Activated CD8-positive, alpha-beta T cell treated with anti-CD3 and anti-CD28 coated beads, Interleukin-2, amount 10 ng/mL, durations not matched to agents 7 days and 5 days (primary cell): ENCODE data around the gene ZNF385C. TPM values are rescaled to one million over a fixed set of nuclear protein-coding genes. Genes with fewer than 3 reads are reported as not detected.
A peak's percentile ranks its signal among the peaks of the same experiment; 100 is the strongest.

Experiments used
- ATAC-seq: fragments of 150-1000 bp; cut with Tn5 transposase; one replicate; pipeline ENCODE4 v1.10.0; 2021; ENCODE audit warnings: moderate library complexity
- CTCF ChIA-PET: fragments of 350-600 bp; sonication (Branson Sonifier 250); formaldehyde crosslinking; loops from one replicate; lab custom pipeline; 2021; ENCODE audit warnings: antibody characterized with exemption; lab: Charles Lee
- POLR2A ChIA-PET: fragments of 350-600 bp; sonication (Branson Sonifier 250); formaldehyde crosslinking; loops from one replicate; lab custom pipeline; 2021; ENCODE audit warnings: antibody characterized with exemption; lab: Charles Lee
- DNase-seq: peaks from one replicate; pipeline ENCODE4 v3.0.0-alpha.2; 2020
- H3K27ac Mint-ChIP-seq: one replicate; pipeline ENCODE4 v1.8.0; 2021; ENCODE audit warnings: mild to moderate bottlenecking, mixed read lengths
- H3K27me3 Mint-ChIP-seq: one replicate; pipeline ENCODE4 v1.8.0; 2021; ENCODE audit warnings: low read depth, mixed read lengths
- H3K36me3 Mint-ChIP-seq: one replicate; pipeline ENCODE4 v1.8.0; 2021; ENCODE audit warnings: low read depth, mixed read lengths
- H3K4me1 Mint-ChIP-seq: one replicate; pipeline ENCODE4 v1.8.0; 2021; ENCODE audit warnings: low read depth, mixed read lengths
- H3K4me3 Mint-ChIP-seq: one replicate; pipeline ENCODE4 v1.8.0; 2021; ENCODE audit warnings: mild to moderate bottlenecking, mixed read lengths
- H3K9me3 Mint-ChIP-seq: one replicate; pipeline ENCODE4 v1.8.0; 2022; ENCODE audit warnings: mixed read lengths; ENCODE audit not compliant: insufficient read depth
- total RNA-seq, 2 experiments: library from RNA; stranded (reverse); gene quantifications; one replicate each; pipeline ENCODE4 v1.2.3, GENCODE V29; 2021

The ZNF385C gene
- total RNA-seq, 2 experiments from 2014 or later: 0.23 to 0.47 TPM

DNA sequence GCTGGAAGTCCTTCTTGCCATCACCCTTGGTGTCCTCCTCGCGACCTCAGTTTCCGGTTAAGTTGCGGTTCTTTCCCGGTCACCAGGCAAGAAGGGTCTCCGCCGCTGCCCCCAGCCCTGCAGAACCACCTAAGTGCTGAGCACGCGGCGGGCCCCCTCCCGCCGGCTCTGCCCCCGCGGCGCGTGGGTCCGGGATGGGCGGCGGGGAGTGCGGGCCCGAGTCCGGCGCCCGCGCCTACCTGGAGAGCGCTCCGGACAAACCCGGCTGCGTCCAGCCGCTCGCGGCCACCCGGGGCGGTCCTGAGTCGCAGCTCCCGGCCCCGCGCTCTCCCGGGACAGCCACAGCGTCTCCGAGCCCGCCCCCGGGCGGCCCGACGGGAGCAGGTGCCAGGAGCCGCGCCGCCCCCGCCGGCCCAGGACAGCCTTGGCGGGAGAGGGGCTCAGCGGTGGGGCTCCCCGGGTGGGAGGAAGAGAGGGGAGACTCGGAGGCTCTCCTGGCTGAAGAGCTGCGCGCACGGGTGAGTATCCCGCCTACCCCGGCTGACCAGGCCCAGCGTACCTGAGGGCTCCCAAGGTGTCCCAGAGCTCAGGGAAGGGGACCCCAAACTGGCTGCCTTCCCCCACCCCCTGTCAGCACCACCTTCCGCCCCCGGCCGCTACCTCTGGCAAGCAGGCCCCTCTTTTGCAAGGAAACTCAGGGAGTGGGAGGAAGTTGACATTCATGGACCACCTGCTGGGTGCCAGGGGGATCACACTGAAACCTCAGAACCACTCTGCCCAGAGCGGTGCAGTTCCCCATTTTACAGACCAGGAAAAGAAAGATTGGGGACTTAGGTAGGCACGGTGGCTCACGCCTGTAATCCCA is 25.7 kb downstream of the ZNF385C start:
- POLR2A ChIA-PET: interaction anchor here (1.3 to 3.2 kb wide), 2 partner anchors 35 to 39 kb away, joined by 3 to 22 read pairs; partner anchors contain the start of gene DHX58

DNA sequence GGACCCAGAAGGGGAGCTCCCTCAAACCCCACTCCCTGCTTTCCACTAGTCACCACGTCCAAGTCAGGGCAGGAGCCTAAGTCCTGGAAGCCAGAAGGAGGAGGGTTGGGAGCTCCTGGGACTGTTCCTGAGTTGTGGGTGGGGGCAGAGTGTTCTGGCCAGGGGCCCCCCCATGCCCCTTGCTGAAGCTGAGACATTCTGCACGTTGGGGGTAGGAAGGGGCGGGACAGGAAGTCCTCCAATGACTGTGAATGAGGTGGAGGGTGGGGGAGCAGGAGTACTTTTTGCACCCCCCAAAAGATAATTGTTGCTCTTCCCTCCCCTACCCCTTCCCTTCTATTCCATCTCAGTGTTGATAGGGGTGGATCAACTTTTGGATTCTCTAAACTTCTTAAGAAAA is 26.5 kb downstream of the ZNF385C start:
- peaks cover 25% of the 10 kb centered on the region for H3K4me1 Mint-ChIP-seq
- ATAC-seq (no peak), DNase-seq (peak; percentile 38)
- H3K27ac Mint-ChIP-seq: peak overlapping the region; percentile 29
- peak overlapping the region; percentile 70 for H3K4me3 Mint-ChIP-seq
- CTCF ChIA-PET: interaction anchor here (0.8 to 2.6 kb wide), 7 partner anchors 9 to 52 kb away, joined by 3 to 9 read pairs (median 4); partner anchors contain the start of gene NKIRAS2
- no peaks in the 10 kb centered on the region for H3K9me3 Mint-ChIP-seq
- POLR2A ChIA-PET: interaction anchor here (0.6 to 3.2 kb wide), 3 partner anchors 35 to 365 kb away, joined by 3 to 22 read pairs (median 3); partner anchors contain the start of gene DHX58
- H3K27me3 Mint-ChIP-seq: no peaks in the 10 kb centered on the region
- H3K36me3 Mint-ChIP-seq: no peaks in the 10 kb centered on the region

More for the DNA sequence above, 25.7 kb downstream of the ZNF385C start:
- Mint-ChIP-seq H3K9me3 (no peaks in the 10 kb centered on the region), H3K27me3 (no peaks in the 10 kb centered on the region), H3K36me3 (no peaks in the 10 kb centered on the region), H3K4me3 (peak overlapping the region; percentile 70), H3K27ac (peak overlapping the region; percentile 57), H3K4me1 (peaks cover 25% of the 10 kb centered on the region)
- peak; percentile 47 for ATAC-seq
- CTCF ChIA-PET: interaction anchor here (1.0 to 2.6 kb wide), 7 partner anchors 10 to 53 kb away, joined by 3 to 9 read pairs (median 4); partner anchors contain the start of gene NKIRAS2
- no peak for DNase-seq

DNA sequence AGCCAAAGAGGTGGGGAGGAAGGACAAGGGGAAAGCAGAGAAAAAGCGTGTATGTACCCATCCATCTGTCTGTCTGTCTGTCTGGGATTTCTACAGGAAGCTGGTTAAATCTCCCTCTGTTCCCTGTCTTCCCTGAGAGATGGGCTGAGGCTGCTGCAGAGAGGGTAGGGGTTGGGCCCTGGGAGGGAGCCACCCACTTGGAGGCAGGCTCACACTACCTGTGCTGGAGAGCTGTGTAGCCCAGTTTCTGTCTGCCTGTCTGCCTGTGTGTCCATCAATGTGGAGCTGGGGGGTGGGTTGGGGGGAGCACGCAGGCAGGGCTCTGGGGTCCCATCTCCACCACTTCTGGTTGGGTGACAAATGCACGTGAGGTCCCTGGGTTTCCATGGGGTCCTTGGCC is 29.3 kb downstream of the ZNF385C start:
- POLR2A ChIA-PET: no interaction called here
- Mint-ChIP-seq H3K9me3 (no peaks in the 10 kb centered on the region), H3K27ac (no peak overlapping the region), H3K27me3 (no peaks in the 10 kb centered on the region), H3K4me1 (peaks cover 41% of the 10 kb centered on the region), H3K4me3 (no peak overlapping the region), H3K36me3 (no peaks in the 10 kb centered on the region)
- ATAC-seq (no peak), DNase-seq (no peak)
- CTCF ChIA-PET: interaction anchor here (1.4 to 5.4 kb wide), 2 partner anchors 32 to 42 kb away, joined by 11 to 77 read pairs; partner anchors contain the start of gene DHX58

DNA sequence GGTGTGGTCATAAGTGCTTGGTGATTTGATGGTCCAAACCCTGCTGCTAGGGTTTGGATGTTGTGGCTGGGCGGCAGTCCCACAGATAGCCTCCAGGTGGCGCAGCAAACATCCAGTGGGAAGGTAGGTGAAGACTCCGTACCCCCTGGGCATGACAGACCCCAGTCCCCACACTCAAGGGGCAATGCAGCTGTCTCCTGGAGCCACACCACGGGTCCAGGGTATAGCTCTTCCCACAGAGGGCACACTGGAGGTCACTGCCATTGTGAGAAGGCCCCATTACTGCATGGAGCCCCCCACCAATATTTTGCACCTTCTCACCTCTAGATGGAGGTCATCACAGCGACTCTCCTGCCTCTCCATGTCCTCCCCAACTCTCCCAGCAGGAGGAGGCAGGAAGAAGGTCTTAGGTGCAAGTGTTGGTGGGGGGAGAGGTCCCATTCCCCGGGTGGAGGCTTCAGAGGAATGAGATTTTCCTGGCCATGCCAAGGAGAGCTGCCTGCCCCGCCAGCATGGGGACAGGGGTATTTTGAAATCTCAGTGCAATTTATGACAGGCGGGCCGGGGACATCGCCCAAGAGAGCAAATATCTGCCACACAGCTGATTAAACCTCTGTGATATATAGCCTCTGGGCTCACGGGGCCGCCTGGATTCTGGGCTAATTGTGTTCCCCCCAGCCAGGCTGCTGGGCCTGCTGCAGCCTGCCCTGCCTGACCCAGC is 30.7 kb downstream of the ZNF385C start:
- ChIA-PET POLR2A (interaction anchor here (1.7 kb wide), 1 partner anchor 45 kb away, joined by 6 read pairs; the partner anchor contains the start of gene DHX58), CTCF (interaction anchor here (0.8 to 5.4 kb wide), 20 partner anchors 8 to 124 kb away, joined by 3 to 77 read pairs (median 6); partner anchors contain the start of genes DHX58 and NKIRAS2)
- Mint-ChIP-seq H3K36me3 (no peaks in the 10 kb centered on the region), H3K9me3 (no peaks in the 10 kb centered on the region), H3K27ac (no peak overlapping the region), H3K4me3 (no peak overlapping the region), H3K4me1 (peaks cover 42% of the 10 kb centered on the region), H3K27me3 (no peaks in the 10 kb centered on the region)
- ATAC-seq (no peak), DNase-seq (peak; percentile 79)

DNA sequence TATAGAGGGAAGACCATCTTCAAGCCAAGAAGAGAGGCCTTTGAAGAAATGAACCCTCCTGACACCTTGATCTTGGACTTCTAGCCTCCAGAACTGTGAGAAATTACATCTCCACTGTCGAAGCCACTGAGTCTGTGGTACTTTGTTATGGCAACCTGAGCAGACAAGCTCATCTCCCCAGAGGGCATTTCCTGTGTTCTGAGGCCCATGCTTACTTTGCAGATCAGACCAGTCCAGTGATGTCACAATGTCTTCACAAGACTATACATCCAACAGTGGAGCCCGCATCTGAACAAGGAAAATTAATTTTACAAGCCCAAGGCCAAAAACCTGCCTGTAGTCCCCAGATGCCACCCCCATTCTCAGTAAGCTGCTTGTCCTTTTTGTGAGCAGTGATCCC is 33.1 kb downstream of the ZNF385C start:
- no peak overlapping the region for H3K4me3 Mint-ChIP-seq
- peaks cover 34% of the 10 kb centered on the region for H3K4me1 Mint-ChIP-seq
- DNase-seq: peak; percentile 63
- peak overlapping the region; percentile 78 for H3K27ac Mint-ChIP-seq
- no peaks in the 10 kb centered on the region for H3K36me3 Mint-ChIP-seq
- no peaks in the 10 kb centered on the region for H3K27me3 Mint-ChIP-seq
- H3K9me3 Mint-ChIP-seq: no peaks in the 10 kb centered on the region
- ChIA-PET POLR2A (interaction anchor here (1.0 to 2.6 kb wide), 3 partner anchors 36 to 48 kb away, joined by 3 to 19 read pairs (median 5); partner anchors contain the start of genes DHX58 and DNAJC7), CTCF (interaction anchor here (0.7 to 5.4 kb wide), 24 partner anchors 8 to 342 kb away, joined by 3 to 77 read pairs (median 6); partner anchors contain the start of genes DHX58, NKIRAS2 and ZNF385C)
- peak; percentile 71 for ATAC-seq

DNA sequence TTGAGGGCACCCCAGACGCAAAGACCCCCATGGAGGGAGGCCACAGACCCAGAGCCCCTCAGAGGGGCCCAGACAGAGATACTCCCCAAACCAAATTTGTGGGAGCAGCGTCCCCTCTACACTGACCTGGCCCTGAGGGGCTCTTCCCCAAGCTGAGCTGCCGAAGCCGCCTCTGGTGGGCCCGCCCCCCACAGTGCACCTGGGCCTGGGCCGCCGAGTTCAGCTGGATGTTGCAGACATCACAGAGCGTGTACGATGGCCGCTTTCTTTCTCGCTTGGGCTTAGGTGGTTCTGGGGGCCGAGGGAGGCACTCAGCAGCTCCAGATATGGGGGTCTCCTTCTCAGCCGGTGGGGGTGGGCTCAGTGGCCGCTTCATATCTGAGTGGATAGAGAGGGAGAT is 35.6 kb downstream of the ZNF385C start:
- ChIA-PET CTCF (interaction anchor here (0.7 kb wide), 1 partner anchor 9 kb away, joined by 4 read pairs; no protein-coding TSS in a partner anchor), POLR2A (no interaction called here)
- Mint-ChIP-seq H3K36me3 (no peaks in the 10 kb centered on the region), H3K27ac (no peak overlapping the region), H3K4me3 (no peak overlapping the region), H3K4me1 (peaks cover 38% of the 10 kb centered on the region), H3K27me3 (no peaks in the 10 kb centered on the region), H3K9me3 (no peaks in the 10 kb centered on the region)
- ATAC-seq (no peak), DNase-seq (no peak)

DNA sequence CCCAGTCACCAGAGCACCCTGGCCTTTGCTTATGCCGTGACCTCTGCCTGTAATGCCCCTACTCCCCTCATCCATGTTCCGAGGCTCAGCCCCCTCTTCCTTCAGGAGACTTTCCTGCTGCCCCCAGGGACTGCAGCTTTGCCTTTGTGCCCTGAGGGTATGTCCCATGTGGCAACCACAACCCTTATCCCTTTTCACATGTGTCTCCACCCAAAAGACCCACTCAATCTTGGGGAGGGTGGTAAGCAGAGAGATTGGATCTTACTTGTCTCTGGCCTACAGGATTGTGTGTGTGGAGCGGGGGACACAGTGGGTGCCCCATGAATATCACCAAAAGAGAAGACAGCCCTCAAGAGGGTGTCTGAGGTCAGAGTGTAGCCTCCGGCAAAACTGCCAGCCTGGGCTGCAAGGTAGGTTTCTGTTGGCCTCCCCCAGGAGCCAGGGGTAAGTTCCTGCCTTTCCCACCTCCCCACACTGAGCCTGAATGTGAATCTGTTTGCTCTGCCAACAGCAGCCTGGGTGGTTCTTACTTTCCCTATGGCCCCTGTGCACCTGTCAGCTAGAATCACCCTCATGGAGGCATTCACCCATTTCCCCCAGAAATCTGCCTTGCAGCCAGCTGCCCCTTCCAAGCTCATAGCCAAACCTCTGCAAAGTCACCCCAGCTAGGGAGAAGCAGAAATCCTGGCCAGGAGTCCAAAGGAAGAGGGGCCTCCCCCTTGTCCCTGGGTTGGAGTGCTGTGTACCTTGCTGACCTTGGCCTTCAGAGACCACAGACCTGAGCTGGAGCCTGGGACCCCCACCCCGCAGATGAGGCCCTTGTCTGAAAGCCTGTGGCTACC is 36.4 kb downstream of the ZNF385C start:
- H3K4me1 Mint-ChIP-seq: peaks cover 38% of the 10 kb centered on the region
- no peaks in the 10 kb centered on the region for H3K36me3 Mint-ChIP-seq
- ATAC-seq (no peak), DNase-seq (no peak)
- H3K9me3 Mint-ChIP-seq: no peaks in the 10 kb centered on the region
- no peaks in the 10 kb centered on the region for H3K27me3 Mint-ChIP-seq
- H3K27ac Mint-ChIP-seq: no peak overlapping the region
- H3K4me3 Mint-ChIP-seq: no peak overlapping the region
- ChIA-PET POLR2A (interaction anchor here (0.6 to 0.7 kb wide), 2 partner anchors 11 to 366 kb away, joined by 3 read pairs; partner anchors contain the start of gene C17orf113), CTCF (interaction anchor here (0.7 kb wide), 2 partner anchors 10 to 15 kb away, joined by 3 to 4 read pairs; no protein-coding TSS in a partner anchor)

DNA sequence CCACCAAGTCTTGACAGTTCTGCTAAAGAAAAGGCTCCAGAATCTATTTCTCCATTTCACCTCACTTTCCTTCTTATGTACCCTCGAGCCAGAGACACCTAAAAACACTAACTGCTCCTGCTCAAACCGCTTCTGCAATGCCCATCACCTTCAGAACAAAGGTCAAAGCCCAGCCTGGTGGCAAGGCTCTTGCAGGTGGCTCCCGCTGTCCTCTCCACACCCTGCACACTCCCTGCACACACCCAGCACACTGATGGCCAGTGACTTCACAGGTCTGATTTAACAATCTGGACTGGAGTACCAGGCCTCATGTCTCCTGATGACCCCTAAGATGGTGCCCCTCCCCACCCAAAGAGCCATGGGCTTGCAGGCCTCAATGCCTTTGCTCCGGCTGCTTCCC is 38.0 kb downstream of the ZNF385C start:
- Mint-ChIP-seq H3K36me3 (no peaks in the 10 kb centered on the region), H3K27me3 (no peaks in the 10 kb centered on the region), H3K27ac (no peak overlapping the region), H3K4me3 (no peak overlapping the region), H3K4me1 (peaks cover 34% of the 10 kb centered on the region), H3K9me3 (no peaks in the 10 kb centered on the region)
- ChIA-PET POLR2A (interaction anchor here (1.0 kb wide), 1 partner anchor 52 kb away, joined by 4 read pairs; the partner anchor contains the start of gene DHX58), CTCF (no interaction called here)
- DNase-seq: no peak
- ATAC-seq: no peak

DNA sequence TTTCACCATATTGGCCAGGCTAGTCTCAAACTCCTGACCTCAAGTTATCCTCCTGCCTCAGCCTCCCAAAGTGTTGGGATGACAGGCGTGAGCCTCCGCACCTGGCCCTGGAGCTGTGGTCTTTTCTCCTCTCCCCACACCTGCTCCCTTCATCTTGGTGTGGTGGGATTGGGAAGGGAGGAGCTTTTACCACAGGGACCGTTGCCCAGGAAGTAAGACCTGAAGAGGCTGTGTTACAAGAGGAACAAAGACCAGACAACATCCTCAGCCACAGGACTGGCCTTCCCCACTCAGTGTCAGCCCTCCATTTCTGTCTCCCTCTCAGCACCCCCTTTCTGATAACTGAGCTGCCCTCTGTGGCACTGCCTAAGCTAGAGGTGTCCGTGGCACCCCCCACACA is 38.5 kb downstream of the ZNF385C start:
- no peaks in the 10 kb centered on the region for H3K36me3 Mint-ChIP-seq
- H3K9me3 Mint-ChIP-seq: no peaks in the 10 kb centered on the region
- no peak overlapping the region for H3K4me3 Mint-ChIP-seq
- ATAC-seq (no peak), DNase-seq (no peak)
- ChIA-PET POLR2A (interaction anchor here (1.0 kb wide), 1 partner anchor 53 kb away, joined by 4 read pairs; the partner anchor contains the start of gene DHX58), CTCF (interaction anchor here (1.0 to 1.6 kb wide), 3 partner anchors 8 to 35 kb away, joined by 3 to 4 read pairs (median 4); no protein-coding TSS in a partner anchor)
- no peaks in the 10 kb centered on the region for H3K27me3 Mint-ChIP-seq
- H3K4me1 Mint-ChIP-seq: peaks cover 30% of the 10 kb centered on the region
- H3K27ac Mint-ChIP-seq: no peak overlapping the region

DNA sequence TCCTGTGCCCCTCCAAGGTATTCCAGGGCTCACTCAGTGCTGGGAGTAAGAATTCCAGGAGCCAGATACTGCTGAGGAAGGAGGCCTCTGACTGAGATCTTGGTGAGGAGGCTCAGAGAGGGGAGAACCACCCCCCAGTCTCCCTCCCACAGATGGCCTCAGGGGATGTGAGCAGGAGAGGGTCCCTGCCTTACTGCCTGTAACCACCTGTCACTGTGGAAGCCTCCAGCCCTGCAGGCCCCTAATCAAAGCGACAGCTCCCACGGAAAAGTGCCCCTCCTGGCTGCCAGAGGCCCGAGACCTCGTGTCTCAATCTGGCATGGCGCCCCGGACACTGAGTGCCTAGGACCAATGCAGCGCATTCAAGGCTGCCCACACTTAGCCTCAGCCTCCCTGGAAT is 40.2 kb downstream of the ZNF385C start:
- peaks cover 12% of the 10 kb centered on the region for H3K4me1 Mint-ChIP-seq
- H3K36me3 Mint-ChIP-seq: no peaks in the 10 kb centered on the region
- ChIA-PET CTCF (interaction anchor here (1.6 kb wide), 1 partner anchor 15 kb away, joined by 4 read pairs; no protein-coding TSS in a partner anchor), POLR2A (no interaction called here)
- H3K4me3 Mint-ChIP-seq: no peak overlapping the region
- DNase-seq (no peak), ATAC-seq (no peak)
- peaks cover 5% of the 10 kb centered on the region for H3K27me3 Mint-ChIP-seq
- H3K27ac Mint-ChIP-seq: no peak overlapping the region
- H3K9me3 Mint-ChIP-seq: no peaks in the 10 kb centered on the region
